GM12878 (cell line): ENCODE measurements around the gene SIK1.
"Not testable (repeated sequence)": the region's sequence is repeated elsewhere in the genome, so short reads cannot be mapped to it uniquely, and the experiment has no call there.

Experiments used
- CTCF ChIP-seq, 3 experiments: IDR thresholded peaks in 2 of 3; conservative IDR thresholded peaks in 1 of 3; 2 replicates each; pipeline ENCODE4 v1.5.1; 2011; ENCODE audit warnings: low read depth in 3 of 3, low read length in 3 of 3, mild to moderate bottlenecking in 3 of 3, control low read depth in 2 of 3, moderate library complexity in 2 of 3, inconsistent platforms in 1 of 3, mixed read lengths in 1 of 3; ENCODE audit not compliant: control insufficient read depth in 2 of 3, insufficient read depth in 1 of 3; ENCODE audit errors: extremely low read depth in 1 of 3
- MYC ChIP-seq: IDR thresholded peaks from 2 replicates; pipeline ENCODE4 v1.6.1; 2011; ENCODE audit warnings: mild to moderate bottlenecking, low read length, moderate library complexity, inconsistent platforms; ENCODE audit not compliant: insufficient read depth, insufficient replicate concordance, insufficient read length, severe bottlenecking
- ZBTB4 ChIP-seq: fragments of 450-650 bp; formaldehyde crosslinking; IDR thresholded peaks from 2 replicates; pipeline ENCODE4 v1.4.0; 2022; ENCODE audit warnings: mild to moderate bottlenecking, moderate library complexity

GRCh38 chr21:43455717-43456116, 28.8 kb upstream of the SIK1 start:
- not testable (repeated sequence) for TF ChIP-seq ZBTB4; MYC; CTCF (IDR thresholded peaks at IDR 0.05 in 2 of 3, conservative IDR thresholded peaks at IDR 0.05 in 1 of 3; ENCODE audit: control insufficient read depth in 2 of 3, extremely low read depth in 1 of 3, insufficient read depth in 1 of 3, low read depth in 3 of 3, low read length in 3 of 3)
